WTC11 (cell line): ENCODE measurements around the gene PGLYRP3. TPM values are rescaled to one million over a fixed set of nuclear protein-coding genes. Genes with fewer than 3 reads are reported as not detected.

ENCODE experiments used
- ATAC-seq: fragments of 200-7000 bp; cut with Tn5 transposase; 2 replicates; pipeline ENCODE4 v1.10.0; 2021; ENCODE audit warnings: mild to moderate bottlenecking, moderate library complexity
- CTCF ChIA-PET: fragments of 300-600 bp; sonication (Branson Sonifier 250); formaldehyde crosslinking; loops from one replicate; lab custom pipeline; 2021; ENCODE audit warnings: antibody characterized with exemption; lab: Charles Lee
- POLR2A ChIA-PET: fragments of 350-600 bp; sonication (Branson Sonifier 250); formaldehyde crosslinking; loops from one replicate; lab custom pipeline; 2021; ENCODE audit warnings: antibody characterized with exemption; lab: Charles Lee
- DNase-seq: peaks from one replicate; pipeline ENCODE4 v3.0.0; 2021; ENCODE audit warnings: low spot score
- H3K27ac Mint-ChIP-seq: 2 replicates; pipeline ENCODE4 v1.8.0; 2021; ENCODE audit warnings: mixed read lengths
- H3K27me3 Mint-ChIP-seq: 2 replicates; pipeline ENCODE4 v1.8.0; 2021; ENCODE audit warnings: low read depth, mild to moderate bottlenecking, moderate library complexity, mixed read lengths
- H3K36me3 Mint-ChIP-seq: 2 replicates; pipeline ENCODE4 v1.8.0; 2021; ENCODE audit warnings: mixed read lengths
- H3K4me1 Mint-ChIP-seq: 2 replicates; pipeline ENCODE4 v1.8.0; 2022; ENCODE audit warnings: mixed read lengths
- H3K4me3 Mint-ChIP-seq: 2 replicates; pipeline ENCODE4 v1.8.0; 2021; ENCODE audit warnings: mild to moderate bottlenecking, moderate library complexity, mixed read lengths
- H3K9me3 Mint-ChIP-seq: 2 replicates; pipeline ENCODE4 v1.8.0; 2021; ENCODE audit warnings: mixed read lengths
- AR ChIP-seq: fragments of 250-450 bp; sonication (Bioruptor Pico); IDR thresholded peaks from 2 replicates; pipeline ENCODE4 v1.9.0; 2021; ENCODE audit warnings: mild to moderate bottlenecking
- CREB1 ChIP-seq: sonication (generic); formaldehyde crosslinking; IDR thresholded peaks from 2 replicates; pipeline ENCODE4 v1.8.0; 2023; ENCODE audit warnings: mild to moderate bottlenecking, missing genetic modification reagents
- ELF4 ChIP-seq: sonication (generic); formaldehyde crosslinking; IDR thresholded peaks from 2 replicates; pipeline ENCODE4 v1.8.1; 2022; ENCODE audit warnings: low read depth, mild to moderate bottlenecking, moderate library complexity, missing genetic modification reagents
- ERG ChIP-seq: fragments of 250-450 bp; sonication (Bioruptor Pico); IDR thresholded peaks from 2 replicates; pipeline ENCODE4 v1.8.0; 2021; ENCODE audit warnings: mild to moderate bottlenecking
- GABPB1 ChIP-seq: sonication (generic); formaldehyde crosslinking; IDR thresholded peaks from 2 replicates; pipeline ENCODE4 v1.8.1; 2023; ENCODE audit warnings: mild to moderate bottlenecking, missing genetic modification reagents
- HMGA2 ChIP-seq: fragments of 250-450 bp; sonication (Bioruptor Pico); IDR thresholded peaks from 2 replicates; pipeline ENCODE4 v1.4.0; 2021; ENCODE audit warnings: mild to moderate bottlenecking, moderate library complexity
- JUN ChIP-seq: sonication (generic); formaldehyde crosslinking; IDR thresholded peaks from 2 replicates; pipeline ENCODE4 v1.8.0; 2023; ENCODE audit warnings: mild to moderate bottlenecking, missing genetic modification reagents
- MXD4 ChIP-seq: fragments of 250-450 bp; sonication (Bioruptor Pico); IDR thresholded peaks from 2 replicates; pipeline ENCODE4 v1.8.0; 2021; ENCODE audit warnings: mild to moderate bottlenecking, moderate library complexity, borderline replicate concordance
- SMAD3 ChIP-seq: sonication (generic); formaldehyde crosslinking; IDR thresholded peaks from 2 replicates; pipeline ENCODE4 v1.8.0; 2022; ENCODE audit warnings: missing genetic modification reagents, mild to moderate bottlenecking, borderline replicate concordance
- SMAD4 ChIP-seq: sonication (generic); formaldehyde crosslinking; IDR thresholded peaks from 2 replicates; pipeline ENCODE4 v1.8.0; 2022; ENCODE audit warnings: mild to moderate bottlenecking, missing genetic modification reagents
- SP1 ChIP-seq: sonication (generic); formaldehyde crosslinking; conservative IDR thresholded peaks from 2 replicates; pipeline ENCODE4 v1.8.1; 2022; ENCODE audit warnings: missing genetic modification reagents
- USF1 ChIP-seq: sonication (generic); formaldehyde crosslinking; IDR thresholded peaks from 2 replicates; pipeline ENCODE4 v1.8.0; 2022; ENCODE audit warnings: mild to moderate bottlenecking, missing genetic modification reagents
- ZNF138 ChIP-seq: sonication (generic); formaldehyde crosslinking; conservative IDR thresholded peaks from 2 replicates; pipeline ENCODE4 v1.8.1; 2022; ENCODE audit warnings: mild to moderate bottlenecking, moderate library complexity, missing genetic modification reagents
- ZNF317 ChIP-seq: sonication (generic); formaldehyde crosslinking; IDR thresholded peaks from 2 replicates; pipeline ENCODE4 v1.8.1; 2023; ENCODE audit warnings: low read depth, mild to moderate bottlenecking, moderate library complexity, missing genetic modification reagents, borderline replicate concordance
- ZNF416 ChIP-seq: fragments of 250-450 bp; sonication (Bioruptor Pico); IDR thresholded peaks from 2 replicates; pipeline ENCODE4 v1.9.0; 2021; ENCODE audit warnings: mild to moderate bottlenecking, inconsistent platforms
- ZNF423 ChIP-seq: fragments of 250-450 bp; sonication (Bioruptor Pico); IDR thresholded peaks from 2 replicates; pipeline ENCODE4 v2.1.2; 2022; ENCODE audit warnings: mild to moderate bottlenecking, moderate library complexity
- ZNF425 ChIP-seq: fragments of 250-450 bp; sonication (Bioruptor Pico); conservative IDR thresholded peaks from 2 replicates; pipeline ENCODE4 v1.9.0; 2021; ENCODE audit warnings: mild to moderate bottlenecking
- total RNA-seq: library from RNA; stranded (reverse); gene quantifications from 3 replicates; pipeline ENCODE4 v1.2.3, GENCODE V29; 2021
- TF ChIP-seq, protein P1 (sequence below): fragments of 250-450 bp; sonication (Bioruptor Pico); IDR thresholded peaks from 2 replicates; pipeline ENCODE4 v1.9.0; 2021; ENCODE audit warnings: moderate library complexity, mild to moderate bottlenecking, inconsistent platforms, borderline replicate concordance
- TF ChIP-seq, protein P2 (sequence below): sonication (generic); formaldehyde crosslinking; IDR thresholded peaks from 2 replicates; pipeline ENCODE4 v1.8.0; 2022; ENCODE audit warnings: mild to moderate bottlenecking, missing genetic modification reagents
- TF ChIP-seq, protein P3 (sequence below): sonication (generic); formaldehyde crosslinking; IDR thresholded peaks from 2 replicates; pipeline ENCODE4 v1.8.1; 2022; ENCODE audit warnings: low read depth, missing genetic modification reagents, borderline replicate concordance
- TF ChIP-seq, protein P4 (sequence below): sonication (generic); formaldehyde crosslinking; IDR thresholded peaks from 2 replicates; pipeline ENCODE4 v1.8.0; 2022; ENCODE audit warnings: mild to moderate bottlenecking, missing genetic modification reagents
- TF ChIP-seq, protein P5 (sequence below): sonication (generic); formaldehyde crosslinking; IDR thresholded peaks from 2 replicates; pipeline ENCODE4 v1.8.0; 2022; ENCODE audit warnings: mild to moderate bottlenecking, missing genetic modification reagents

Gene PGLYRP3
- total RNA-seq, 1 experiment from 2014 or later: not detected

- TF ChIP-seq ELF4 (CRISPR knock-in tag) (no peak), SMAD3 (CRISPR knock-in tag) (no peak), USF1 (CRISPR knock-in tag) (no peak), ZNF138 (no peak), SMAD4 (CRISPR knock-in tag) (no peak), AR (CRISPR knock-in tag) (no peak), ZNF317 (CRISPR knock-in tag) (no peak), ERG (CRISPR knock-in tag) (no peak), SP1 (CRISPR knock-in tag) (no peak)
- TF ChIP-seq, protein P1, sequence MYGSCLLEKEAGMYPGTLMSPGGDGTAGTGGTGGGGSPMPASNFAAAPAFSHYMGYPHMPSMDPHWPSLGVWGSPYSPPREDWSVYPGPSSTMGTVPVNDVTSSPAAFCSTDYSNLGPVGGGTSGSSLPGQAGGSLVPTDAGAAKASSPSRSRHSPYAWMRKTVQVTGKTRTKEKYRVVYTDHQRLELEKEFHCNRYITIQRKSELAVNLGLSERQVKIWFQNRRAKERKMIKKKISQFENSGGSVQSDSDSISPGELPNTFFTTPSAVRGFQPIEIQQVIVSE (CRISPR knock-in tag): no peak
- TF ChIP-seq, protein P2, sequence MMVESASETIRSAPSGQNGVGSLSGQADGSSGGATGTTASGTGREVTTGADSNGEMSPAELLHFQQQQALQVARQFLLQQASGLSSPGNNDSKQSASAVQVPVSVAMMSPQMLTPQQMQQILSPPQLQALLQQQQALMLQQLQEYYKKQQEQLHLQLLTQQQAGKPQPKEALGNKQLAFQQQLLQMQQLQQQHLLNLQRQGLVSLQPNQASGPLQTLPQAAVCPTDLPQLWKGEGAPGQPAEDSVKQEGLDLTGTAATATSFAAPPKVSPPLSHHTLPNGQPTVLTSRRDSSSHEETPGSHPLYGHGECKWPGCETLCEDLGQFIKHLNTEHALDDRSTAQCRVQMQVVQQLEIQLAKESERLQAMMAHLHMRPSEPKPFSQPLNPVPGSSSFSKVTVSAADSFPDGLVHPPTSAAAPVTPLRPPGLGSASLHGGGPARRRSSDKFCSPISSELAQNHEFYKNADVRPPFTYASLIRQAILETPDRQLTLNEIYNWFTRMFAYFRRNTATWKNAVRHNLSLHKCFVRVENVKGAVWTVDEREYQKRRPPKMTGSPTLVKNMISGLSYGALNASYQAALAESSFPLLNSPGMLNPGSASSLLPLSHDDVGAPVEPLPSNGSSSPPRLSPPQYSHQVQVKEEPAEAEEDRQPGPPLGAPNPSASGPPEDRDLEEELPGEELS: no peak
These were observed 61.2 kb downstream of the PGLYRP3 start (continued) for GRCh38 chr1:153251562-153251961.

GRCh38 chr1:153251087-153251486 lies 61.7 kb downstream of the PGLYRP3 start:
- TF ChIP-seq ZNF425 (CRISPR knock-in tag) (no peak), ZNF423 (CRISPR knock-in tag) (no peak), ZNF317 (CRISPR knock-in tag) (no peak), HMGA2 (CRISPR knock-in tag) (no peak), GABPB1 (CRISPR knock-in tag) (no peak), JUN (CRISPR knock-in tag) (no peak), CREB1 (CRISPR knock-in tag) (no peak), ZNF416 (no peak), MXD4 (CRISPR knock-in tag) (no peak)
- TF ChIP-seq, protein P3, sequence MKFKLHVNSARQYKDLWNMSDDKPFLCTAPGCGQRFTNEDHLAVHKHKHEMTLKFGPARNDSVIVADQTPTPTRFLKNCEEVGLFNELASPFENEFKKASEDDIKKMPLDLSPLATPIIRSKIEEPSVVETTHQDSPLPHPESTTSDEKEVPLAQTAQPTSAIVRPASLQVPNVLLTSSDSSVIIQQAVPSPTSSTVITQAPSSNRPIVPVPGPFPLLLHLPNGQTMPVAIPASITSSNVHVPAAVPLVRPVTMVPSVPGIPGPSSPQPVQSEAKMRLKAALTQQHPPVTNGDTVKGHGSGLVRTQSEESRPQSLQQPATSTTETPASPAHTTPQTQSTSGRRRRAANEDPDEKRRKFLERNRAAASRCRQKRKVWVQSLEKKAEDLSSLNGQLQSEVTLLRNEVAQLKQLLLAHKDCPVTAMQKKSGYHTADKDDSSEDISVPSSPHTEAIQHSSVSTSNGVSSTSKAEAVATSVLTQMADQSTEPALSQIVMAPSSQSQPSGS (CRISPR knock-in tag): no peak
- TF ChIP-seq, protein P2: no peak
- TF ChIP-seq, protein P4, sequence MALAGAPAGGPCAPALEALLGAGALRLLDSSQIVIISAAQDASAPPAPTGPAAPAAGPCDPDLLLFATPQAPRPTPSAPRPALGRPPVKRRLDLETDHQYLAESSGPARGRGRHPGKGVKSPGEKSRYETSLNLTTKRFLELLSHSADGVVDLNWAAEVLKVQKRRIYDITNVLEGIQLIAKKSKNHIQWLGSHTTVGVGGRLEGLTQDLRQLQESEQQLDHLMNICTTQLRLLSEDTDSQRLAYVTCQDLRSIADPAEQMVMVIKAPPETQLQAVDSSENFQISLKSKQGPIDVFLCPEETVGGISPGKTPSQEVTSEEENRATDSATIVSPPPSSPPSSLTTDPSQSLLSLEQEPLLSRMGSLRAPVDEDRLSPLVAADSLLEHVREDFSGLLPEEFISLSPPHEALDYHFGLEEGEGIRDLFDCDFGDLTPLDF (CRISPR knock-in tag): no peak
- TF ChIP-seq, protein P5, sequence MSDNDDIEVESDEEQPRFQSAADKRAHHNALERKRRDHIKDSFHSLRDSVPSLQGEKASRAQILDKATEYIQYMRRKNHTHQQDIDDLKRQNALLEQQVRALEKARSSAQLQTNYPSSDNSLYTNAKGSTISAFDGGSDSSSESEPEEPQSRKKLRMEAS (CRISPR knock-in tag): no peak
- TF ChIP-seq, all 79 proteins: peak for 0
- Mint-ChIP-seq H3K9me3 (no peaks in the 10 kb centered on the region), H3K27ac (no peak overlapping the region), H3K4me1 (no peaks in the 10 kb centered on the region), H3K27me3 (peaks cover 24% of the 10 kb centered on the region), H3K36me3 (no peaks in the 10 kb centered on the region), H3K4me3 (no peak overlapping the region)
- POLR2A ChIA-PET: no interaction called here
- CTCF ChIA-PET: interaction anchor here (0.6 to 1.5 kb wide), 6 partner anchors 18 to 1214 kb away, joined by 3 read pairs; partner anchors contain the start of gene S100A11
- no peak for ATAC-seq
- DNase-seq: no peak
